A549 (cell line): ENCODE data around the gene RIMS1. TPM values are rescaled to one million over a fixed set of nuclear protein-coding genes. Genes with fewer than 3 reads are reported as not detected.

ENCODE experiments used
- ATAC-seq, 2 experiments: fragments of 200-7000 bp in 1 of 2; fragments of >200 bp in 1 of 2; cut with Nextera tagmentation in 1 of 2; cut with Tn5 transposase in 1 of 2; 3 replicates each; pipeline versions ENCODE4 v1.8.0 to v1.9.1; 2018 to 2020; ENCODE audit warnings: mild to moderate bottlenecking in 1 of 2, moderate library complexity in 1 of 2
- CTCF ChIA-PET: fragments of 300-600 bp; sonication (Branson Sonifier 250); formaldehyde crosslinking; extraction: SDS; loops from one replicate; lab custom pipeline; 2021; ENCODE audit warnings: antibody characterized with exemption, inconsistent platforms; lab: Yijun Ruan, JAX
- POLR2A ChIA-PET: fragments of 350-600 bp; formaldehyde crosslinking; extraction: SDS; loops from one replicate; lab custom pipeline; 2021; ENCODE audit warnings: antibody characterized with exemption, inconsistent platforms; lab: Yijun Ruan, JAX
- DNase-seq, 2 experiments: peaks; one replicate each; pipeline versions ENCODE4 v3.0.0 to v3.0.0-alpha.2; 2011 to 2016; ENCODE audit warnings: low read depth in 1 of 2, low spot score in 1 of 2
- FAIRE-seq: peaks from 2 replicates; lab custom pipeline; 2011; peaks lifted over from hg19 to GRCh38; lab: Jason Lieb, UNC
- H3K27ac ChIP-seq, 2 experiments: fragments of >200 bp; sonication (Bioruptor Twin); formaldehyde crosslinking; 3 replicates each; pipeline ENCODE4 v1.5.1; 2016 to 2017
- H3K4me1 ChIP-seq: fragments of >200 bp; sonication (Bioruptor Twin); formaldehyde crosslinking; 3 replicates; pipeline ENCODE4 v1.6.1; 2016
- H3K4me2 ChIP-seq: fragments of >200 bp; sonication (Bioruptor Twin); formaldehyde crosslinking; 3 replicates; pipeline ENCODE4 v1.6.1; 2016
- H3K4me3 ChIP-seq: fragments of >200 bp; sonication (Bioruptor Twin); formaldehyde crosslinking; 3 replicates; pipeline ENCODE4 v1.5.1; 2016
- H3K9me3 ChIP-seq: fragments of >200 bp; sonication (Bioruptor Twin); formaldehyde crosslinking; 3 replicates; pipeline ENCODE4 v1.6.1; 2016
- CBX2 ChIP-seq: fragments of 200-600 bp; sonication (generic); IDR thresholded peaks from 2 replicates; pipeline ENCODE4 v1.6.1; 2016; ENCODE audit warnings: low read depth, mild to moderate bottlenecking, borderline replicate concordance
- CBX8 ChIP-seq: fragments of 200-600 bp; sonication (generic); IDR thresholded peaks from 2 replicates; pipeline ENCODE4 v1.6.1; 2016
- CEBPB ChIP-seq, 2 experiments: fragments of >200 bp in 1 of 2; sonication (Bioruptor Twin) in 1 of 2; formaldehyde crosslinking in 1 of 2; IDR thresholded peaks; 2 replicates each; pipeline ENCODE4 v1.6.1; 2012 to 2016
- CHD2 ChIP-seq: fragments of 150-350 bp; IDR thresholded peaks from 2 replicates; pipeline ENCODE4 v1.6.1; 2014; ENCODE audit warnings: low read length; ENCODE audit not compliant: partially characterized antibody
- FOSB ChIP-seq: fragments of 250-450 bp; sonication (Bioruptor Pico); IDR thresholded peaks from 2 replicates; pipeline ENCODE4 v1.5.0; 2020; ENCODE audit warnings: mild to moderate bottlenecking, moderate library complexity
- FOXS1 ChIP-seq: fragments of 250-450 bp; sonication (Bioruptor Pico); IDR thresholded peaks from 2 replicates; pipeline ENCODE4 v1.5.0; 2020; ENCODE audit warnings: mild to moderate bottlenecking, moderate library complexity
- GATA3 ChIP-seq: IDR thresholded peaks from 2 replicates; pipeline ENCODE4 v1.6.1; 2012; ENCODE audit warnings: borderline replicate concordance
- HDAC2 ChIP-seq: fragments of 200-600 bp; sonication (generic); IDR thresholded peaks from 2 replicates; pipeline ENCODE4 v1.6.1; 2016
- HEYL ChIP-seq: fragments of 250-450 bp; sonication (Bioruptor Pico); IDR thresholded peaks from 2 replicates; pipeline ENCODE4 v1.8.0; 2021; ENCODE audit warnings: mild to moderate bottlenecking, moderate library complexity
- HOXB5 ChIP-seq: fragments of 250-450 bp; sonication (Bioruptor Pico); IDR thresholded peaks from 2 replicates; pipeline ENCODE4 v1.5.0; 2020; ENCODE audit warnings: mild to moderate bottlenecking, moderate library complexity
- NFE2L2 ChIP-seq: fragments of 150-350 bp; conservative IDR thresholded peaks from 2 replicates; pipeline ENCODE4 v1.6.1; 2014; ENCODE audit warnings: low read length
- RARB ChIP-seq: fragments of 250-450 bp; sonication (Bioruptor Pico); IDR thresholded peaks from 2 replicates; pipeline ENCODE4 v1.8.0; 2021; ENCODE audit warnings: mild to moderate bottlenecking, moderate library complexity
- RCOR1 ChIP-seq: fragments of 150-350 bp; IDR thresholded peaks from 2 replicates; pipeline ENCODE4 v1.6.1; 2014; ENCODE audit warnings: antibody characterized with exemption, low read length, low read depth
- RNF2 ChIP-seq: fragments of 200-600 bp; sonication (generic); IDR thresholded peaks from 2 replicates; pipeline ENCODE4 v1.6.1; 2016; ENCODE audit warnings: low read depth, mild to moderate bottlenecking, antibody characterized with exemption, moderate library complexity, borderline replicate concordance
- ZC3H11A ChIP-seq: fragments of 450-650 bp; IDR thresholded peaks from 2 replicates; pipeline ENCODE4 v1.6.1; 2014; ENCODE audit warnings: antibody characterized with exemption, mild to moderate bottlenecking
- ZNF302 ChIP-seq: fragments of 250-450 bp; sonication (Bioruptor Pico); IDR thresholded peaks from 2 replicates; pipeline ENCODE4 v1.9.0; 2021; ENCODE audit warnings: inconsistent platforms, mild to moderate bottlenecking, moderate library complexity
- WGBS: methylation state at CpG from one replicate; pipeline ENCODE4 v1.1.6; 2017; ENCODE audit errors: missing lambda C conversion rate; 5-methylcytosine and 5-hydroxymethylcytosine counted together
- polyA plus RNA-seq, 4 experiments: library from polyadenylated mRNA; depleted of rRNA in 3 of 4; stranded (reverse); fragments of >200 nt; fragmentation: RNase III in 1 of 4; extraction: RNeasy Plus Mini Kit Qiagen cat#74134 plus additional on column Dnase treatment in 1 of 4; gene quantifications; 2 replicates in 3 of 4; 3 replicates in 1 of 4; pipeline ENCODE4 v1.2.3, GENCODE V29; 2011 to 2017
- TF ChIP-seq, protein P1 (sequence below): fragments of >200 bp; sonication (Bioruptor Twin); formaldehyde crosslinking; IDR thresholded peaks from 3 replicates; pipeline ENCODE4 v1.6.1; 2016
- TF ChIP-seq, protein P2 (sequence below): IDR thresholded peaks from 2 replicates; pipeline ENCODE4 v1.6.1; 2012; ENCODE audit warnings: low read depth, borderline replicate concordance
- TF ChIP-seq, protein P3 (sequence below): fragments of 200-600 bp; sonication (generic); IDR thresholded peaks from 2 replicates; pipeline ENCODE4 v1.6.1; 2016; ENCODE audit warnings: antibody characterized with exemption, mild to moderate bottlenecking, moderate library complexity
- TF ChIP-seq, protein P4 (sequence below): fragments of 450-650 bp; IDR thresholded peaks from 2 replicates; pipeline ENCODE4 v1.6.1; 2014; ENCODE audit warnings: antibody characterized with exemption

RIMS1 gene
- polyA plus RNA-seq, 2 of the 4 experiments (the other 2 are of a cell fraction): 0.03 TPM; not detected in 1

DNA sequence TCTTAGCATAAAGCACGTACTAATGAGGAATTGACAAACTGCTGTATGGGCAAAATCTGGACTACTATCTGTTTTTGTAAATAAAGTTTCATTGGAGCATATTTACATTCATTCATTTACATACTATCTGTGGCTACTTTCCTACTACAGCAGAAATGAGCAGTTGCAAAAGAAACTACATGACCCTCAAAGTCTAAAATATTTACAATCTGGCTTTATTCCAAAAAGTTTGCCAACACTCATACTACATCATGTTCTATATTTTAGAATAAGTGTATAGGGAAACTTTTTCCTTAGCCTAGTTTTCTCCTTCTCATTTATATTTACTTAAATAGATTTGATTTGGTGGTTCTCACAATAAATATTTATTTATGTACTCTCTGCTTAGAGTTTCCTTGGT is 208.2 kb downstream of the RIMS1 start:
- no peak overlapping the region for H3K27ac ChIP-seq
- ChIA-PET CTCF (no interaction called here), POLR2A (no interaction called here)
- FAIRE-seq (no peak), DNase-seq (no peak), ATAC-seq (no peak)
- H3K4me1 ChIP-seq: no peaks in the 10 kb centered on the region
- WGBS: 0% methylated on average over 1 of the region's 1 CpG
- TF ChIP-seq, protein P1, sequence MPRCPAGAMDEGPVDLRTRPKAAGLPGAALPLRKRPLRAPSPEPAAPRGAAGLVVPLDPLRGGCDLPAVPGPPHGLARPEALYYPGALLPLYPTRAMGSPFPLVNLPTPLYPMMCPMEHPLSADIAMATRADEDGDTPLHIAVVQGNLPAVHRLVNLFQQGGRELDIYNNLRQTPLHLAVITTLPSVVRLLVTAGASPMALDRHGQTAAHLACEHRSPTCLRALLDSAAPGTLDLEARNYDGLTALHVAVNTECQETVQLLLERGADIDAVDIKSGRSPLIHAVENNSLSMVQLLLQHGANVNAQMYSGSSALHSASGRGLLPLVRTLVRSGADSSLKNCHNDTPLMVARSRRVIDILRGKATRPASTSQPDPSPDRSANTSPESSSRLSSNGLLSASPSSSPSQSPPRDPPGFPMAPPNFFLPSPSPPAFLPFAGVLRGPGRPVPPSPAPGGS: no peak
- no peaks in the 10 kb centered on the region for H3K9me3 ChIP-seq
- no peak overlapping the region for H3K4me2 ChIP-seq
- H3K4me3 ChIP-seq: no peak overlapping the region

DNA sequence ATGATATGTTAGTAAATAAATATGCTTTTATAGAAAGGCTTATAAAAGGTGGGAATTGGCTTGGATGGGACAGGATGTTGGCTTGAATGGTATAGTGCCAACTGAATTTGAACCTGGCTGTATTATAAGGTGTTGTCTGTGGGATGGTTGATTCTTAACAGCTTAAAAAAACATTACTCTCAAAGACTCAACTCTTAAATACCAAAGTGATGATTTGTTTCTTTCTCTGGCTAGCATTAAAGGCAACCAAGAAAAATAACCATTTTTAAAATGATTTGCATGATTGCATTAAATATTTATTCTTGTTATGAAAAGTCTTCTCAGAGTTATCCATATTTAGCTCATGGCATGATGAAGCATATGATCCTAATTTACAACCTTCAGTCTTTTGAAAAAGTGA is 216.2 kb downstream of the RIMS1 start:
- no peaks in the 10 kb centered on the region for H3K9me3 ChIP-seq
- no peaks in the 10 kb centered on the region for H3K4me1 ChIP-seq
- ATAC-seq (no peak), FAIRE-seq (no peak), DNase-seq (no peak)
- H3K4me2 ChIP-seq: no peak overlapping the region
- ChIA-PET CTCF (no interaction called here), POLR2A (no interaction called here)
- no peak overlapping the region for H3K27ac ChIP-seq
- TF ChIP-seq CEBPB (IDR thresholded peaks at IDR 0.05) (no peak), NFE2L2 (no peak)
- H3K4me3 ChIP-seq: no peak overlapping the region

DNA sequence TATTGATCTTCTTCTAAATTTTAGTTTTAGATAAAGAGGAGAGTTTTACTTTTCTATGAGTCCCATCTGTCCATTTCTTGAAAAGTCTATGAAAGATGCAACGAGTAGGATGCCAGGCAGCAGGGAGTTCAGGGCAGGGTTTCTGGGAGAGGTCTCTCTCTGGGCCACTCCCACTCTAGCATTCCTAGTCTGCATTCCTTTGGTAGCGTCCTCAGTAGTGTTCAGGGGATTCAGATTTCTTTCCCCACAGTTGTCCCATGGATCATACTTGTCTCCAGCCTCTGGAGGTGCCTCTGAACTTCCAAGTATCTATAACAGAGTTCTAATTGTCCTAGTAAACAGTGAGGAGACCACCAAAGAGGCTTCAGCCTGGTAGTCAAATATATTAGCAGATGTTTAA is 225.3 kb downstream of the RIMS1 start:
- POLR2A ChIA-PET: no interaction called here
- DNase-seq (no peak), FAIRE-seq (no peak)
- 0% methylated on average over 2 of the region's 2 CpGs for WGBS
- Histone ChIP-seq H3K9me3 (no peaks in the 10 kb centered on the region), H3K4me3 (no peak overlapping the region), H3K4me1 (no peaks in the 10 kb centered on the region), H3K4me2 (no peak overlapping the region)
- CTCF ChIA-PET: no interaction called here
- no peak for TF ChIP-seq HDAC2
- TF ChIP-seq RARB: no peak
- TF ChIP-seq, protein P2, sequence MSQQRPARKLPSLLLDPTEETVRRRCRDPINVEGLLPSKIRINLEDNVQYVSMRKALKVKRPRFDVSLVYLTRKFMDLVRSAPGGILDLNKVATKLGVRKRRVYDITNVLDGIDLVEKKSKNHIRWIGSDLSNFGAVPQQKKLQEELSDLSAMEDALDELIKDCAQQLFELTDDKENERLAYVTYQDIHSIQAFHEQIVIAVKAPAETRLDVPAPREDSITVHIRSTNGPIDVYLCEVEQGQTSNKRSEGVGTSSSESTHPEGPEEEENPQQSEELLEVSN: no peak
- no peak for TF ChIP-seq HEYL
- TF ChIP-seq, all 56 proteins: peak for 0
- no peak overlapping the region for H3K27ac ChIP-seq
- no peak for ATAC-seq

DNA sequence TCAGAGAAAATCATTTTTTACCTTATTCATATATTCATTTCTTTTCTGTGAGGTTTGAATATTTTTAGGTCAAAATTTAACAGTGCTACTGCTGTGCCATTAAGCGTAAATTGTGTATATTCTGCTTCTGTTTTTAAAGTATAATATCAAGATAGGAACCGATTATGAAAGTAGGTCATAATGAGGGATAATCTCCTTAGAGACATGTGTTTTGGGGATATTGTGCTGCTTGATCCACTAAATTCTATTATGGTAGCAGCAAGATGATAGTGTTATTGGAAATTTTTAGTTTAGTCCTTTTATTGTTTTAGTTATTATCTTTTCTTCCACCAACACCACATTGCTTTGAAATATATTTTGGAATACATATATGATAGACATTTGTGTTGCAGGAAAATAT is 244.0 kb downstream of the RIMS1 start:
- TF ChIP-seq CHD2 (no peak), CBX8 (no peak), GATA3 (no peak), FOXS1 (CRISPR knock-in tag) (no peak), ZC3H11A (no peak), ZNF302 (CRISPR knock-in tag) (no peak), CBX2 (no peak)
- TF ChIP-seq, protein P1: no peak
- FAIRE-seq (no peak), DNase-seq (no peak), ATAC-seq (no peak)
- no peaks in the 10 kb centered on the region for H3K9me3 ChIP-seq
- H3K4me2 ChIP-seq: no peak overlapping the region
- WGBS: 13% methylated on average over 2 of the region's 2 CpGs
- H3K4me3 ChIP-seq: no peak overlapping the region
- H3K4me1 ChIP-seq: no peaks in the 10 kb centered on the region
- H3K27ac ChIP-seq: no peak overlapping the region
- CTCF ChIA-PET: no interaction called here
- POLR2A ChIA-PET: no interaction called here

DNA sequence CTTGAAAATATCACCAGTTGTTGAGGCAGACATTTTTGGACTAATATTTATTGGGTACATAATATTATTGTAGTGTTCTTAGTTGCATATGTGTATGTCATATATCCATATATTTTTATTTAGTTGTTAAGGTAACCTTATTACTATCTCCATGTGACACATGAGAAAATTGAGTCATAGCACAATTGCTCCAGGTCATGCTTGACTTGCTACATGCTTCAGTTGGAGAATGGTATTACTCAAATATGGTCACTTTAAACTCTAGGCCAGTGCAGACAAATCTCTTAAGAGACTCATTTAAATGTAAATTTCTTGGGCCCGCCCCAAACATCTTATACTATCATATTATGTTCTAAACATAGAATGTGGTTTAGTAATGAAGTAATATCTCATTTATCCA is 246.1 kb downstream of the RIMS1 start:
- ATAC-seq: no peak
- no peak overlapping the region for H3K27ac ChIP-seq
- 4% methylated on average over 1 of the region's 1 CpG for WGBS
- POLR2A ChIA-PET: no interaction called here
- CTCF ChIA-PET: no interaction called here
- no peak for FAIRE-seq
- no peak overlapping the region for H3K4me2 ChIP-seq
- no peak for DNase-seq
- H3K9me3 ChIP-seq: no peaks in the 10 kb centered on the region
- no peaks in the 10 kb centered on the region for H3K4me1 ChIP-seq
- H3K4me3 ChIP-seq: no peak overlapping the region
- no peak for TF ChIP-seq FOSB (CRISPR knock-in tag)
- no peak for TF ChIP-seq HOXB5
- TF ChIP-seq, protein P3, sequence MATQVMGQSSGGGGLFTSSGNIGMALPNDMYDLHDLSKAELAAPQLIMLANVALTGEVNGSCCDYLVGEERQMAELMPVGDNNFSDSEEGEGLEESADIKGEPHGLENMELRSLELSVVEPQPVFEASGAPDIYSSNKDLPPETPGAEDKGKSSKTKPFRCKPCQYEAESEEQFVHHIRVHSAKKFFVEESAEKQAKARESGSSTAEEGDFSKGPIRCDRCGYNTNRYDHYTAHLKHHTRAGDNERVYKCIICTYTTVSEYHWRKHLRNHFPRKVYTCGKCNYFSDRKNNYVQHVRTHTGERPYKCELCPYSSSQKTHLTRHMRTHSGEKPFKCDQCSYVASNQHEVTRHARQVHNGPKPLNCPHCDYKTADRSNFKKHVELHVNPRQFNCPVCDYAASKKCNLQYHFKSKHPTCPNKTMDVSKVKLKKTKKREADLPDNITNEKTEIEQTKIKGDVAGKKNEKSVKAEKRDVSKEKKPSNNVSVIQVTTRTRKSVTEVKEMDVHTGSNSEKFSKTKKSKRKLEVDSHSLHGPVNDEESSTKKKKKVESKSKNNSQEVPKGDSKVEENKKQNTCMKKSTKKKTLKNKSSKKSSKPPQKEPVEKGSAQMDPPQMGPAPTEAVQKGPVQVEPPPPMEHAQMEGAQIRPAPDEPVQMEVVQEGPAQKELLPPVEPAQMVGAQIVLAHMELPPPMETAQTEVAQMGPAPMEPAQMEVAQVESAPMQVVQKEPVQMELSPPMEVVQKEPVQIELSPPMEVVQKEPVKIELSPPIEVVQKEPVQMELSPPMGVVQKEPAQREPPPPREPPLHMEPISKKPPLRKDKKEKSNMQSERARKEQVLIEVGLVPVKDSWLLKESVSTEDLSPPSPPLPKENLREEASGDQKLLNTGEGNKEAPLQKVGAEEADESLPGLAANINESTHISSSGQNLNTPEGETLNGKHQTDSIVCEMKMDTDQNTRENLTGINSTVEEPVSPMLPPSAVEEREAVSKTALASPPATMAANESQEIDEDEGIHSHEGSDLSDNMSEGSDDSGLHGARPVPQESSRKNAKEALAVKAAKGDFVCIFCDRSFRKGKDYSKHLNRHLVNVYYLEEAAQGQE: no peak
- TF ChIP-seq, protein P4, sequence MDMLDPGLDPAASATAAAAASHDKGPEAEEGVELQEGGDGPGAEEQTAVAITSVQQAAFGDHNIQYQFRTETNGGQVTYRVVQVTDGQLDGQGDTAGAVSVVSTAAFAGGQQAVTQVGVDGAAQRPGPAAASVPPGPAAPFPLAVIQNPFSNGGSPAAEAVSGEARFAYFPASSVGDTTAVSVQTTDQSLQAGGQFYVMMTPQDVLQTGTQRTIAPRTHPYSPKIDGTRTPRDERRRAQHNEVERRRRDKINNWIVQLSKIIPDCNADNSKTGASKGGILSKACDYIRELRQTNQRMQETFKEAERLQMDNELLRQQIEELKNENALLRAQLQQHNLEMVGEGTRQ: no peak
- no peak for TF ChIP-seq RNF2
- TF ChIP-seq CBX8: no peak
- no peak for TF ChIP-seq RCOR1
